Muscle of leg (tissue), 11 donors: Measurements from ENCODE around the gene HINT2. TPM values are rescaled to one million over a fixed set of nuclear protein-coding genes. Genes with fewer than 3 reads are reported as not detected.
A peak's percentile ranks its signal among the peaks of the same experiment; 100 is the strongest.

Source experiments
- DNase-seq: peaks from one replicate; pipeline ENCODE4 v3.0.0; 2013
- H3K27ac ChIP-seq: one replicate; pipeline ENCODE4 v1.5.1; 2013; ENCODE audit warnings: mild to moderate bottlenecking, low read length, control low read depth
- H3K27me3 ChIP-seq: one replicate; pipeline ENCODE4 v1.6.1; 2013; ENCODE audit warnings: low read length; ENCODE audit not compliant: control insufficient read depth, insufficient read depth
- H3K36me3 ChIP-seq: one replicate; pipeline ENCODE4 v1.6.1; 2013; ENCODE audit warnings: low read length; ENCODE audit not compliant: control insufficient read depth, insufficient read depth
- H3K4me1 ChIP-seq: one replicate; pipeline ENCODE4 v1.6.1; 2013; ENCODE audit warnings: low read length; ENCODE audit not compliant: control insufficient read depth, insufficient read depth
- H3K4me3 ChIP-seq: one replicate; pipeline ENCODE4 v1.5.1; 2013; ENCODE audit warnings: low read length, control low read depth
- H3K9me3 ChIP-seq: replicated peaks from 2 replicates; pipeline ENCODE4 v1.6.1; 2013; ENCODE audit warnings: low read depth, low read length; ENCODE audit not compliant: control insufficient read depth
- WGBS: methylation state at CpG from one replicate; pipeline ENCODE4 v1.1.5; 2013; ENCODE audit warnings: missing lambda C conversion rate; ENCODE audit not compliant: insufficient coverage; 5-methylcytosine and 5-hydroxymethylcytosine counted together
- polyA plus RNA-seq, 8 donors: library from polyadenylated mRNA; unstranded; fragments of 120-200 nt; gene quantifications; one replicate each; pipeline versions ENCODE4 v1.2.1 to v1.2.3, GENCODE V29; 2013; ENCODE audit warnings: inconsistent platforms in 1 of 8, low replicate concordance in 1 of 8; ENCODE audit not compliant: insufficient read length in 8 of 8, insufficient read depth in 1 of 8
- total RNA-seq: library from RNA; stranded (reverse); fragments of 120-200 nt; gene quantifications from one replicate; pipeline ENCODE4 v1.2.4, GENCODE V29; 2013

Gene HINT2
- total and polyA plus RNA-seq, 9 donors: 24.5 to 35.6 (median 30.3) TPM

DNA sequence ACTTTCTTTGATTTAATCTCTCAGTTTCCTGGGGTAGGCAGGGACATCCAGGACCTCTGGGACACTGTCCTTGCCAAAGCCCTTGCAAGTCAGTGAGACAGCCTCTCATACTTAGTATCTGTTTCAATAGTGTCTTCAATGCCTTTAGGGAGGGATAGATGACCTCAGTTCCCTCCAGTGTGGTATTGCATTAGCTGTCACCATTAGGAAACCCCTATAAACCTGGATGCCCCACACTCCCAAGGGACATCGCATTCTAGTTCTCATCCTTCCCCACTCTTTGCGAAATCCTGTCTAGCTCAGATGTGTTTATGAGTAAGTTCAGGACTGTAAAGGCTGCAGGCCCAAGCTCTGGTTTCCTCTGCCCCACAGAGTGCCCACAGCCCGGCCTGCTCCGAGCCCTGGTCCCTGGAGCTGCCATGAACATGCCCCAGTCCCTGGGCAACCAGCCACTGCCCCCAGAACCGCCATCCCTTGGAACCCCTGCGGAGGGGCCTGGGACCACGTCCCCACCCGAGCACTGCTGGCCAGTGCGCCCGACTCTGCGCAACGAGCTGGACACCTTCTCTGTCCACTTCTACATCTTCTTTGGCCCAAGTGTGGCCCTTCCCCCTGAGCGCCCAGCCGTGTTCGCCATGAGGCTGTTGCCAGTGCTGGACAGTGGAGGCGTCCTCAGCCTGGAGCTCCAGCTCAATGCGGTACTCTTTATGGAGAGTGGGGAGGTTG is 27.3 kb upstream of the HINT2 start:
- H3K27me3 ChIP-seq: peaks cover 39% of the 10 kb centered on the region
- peaks cover 29% of the 10 kb centered on the region for H3K4me1 ChIP-seq
- H3K27ac ChIP-seq: no peak overlapping the region
- 96% methylated on average over 12 of the region's 17 CpGs for WGBS
- DNase-seq: no peak
- H3K36me3 ChIP-seq: peaks cover 22% of the 10 kb centered on the region
- H3K9me3 ChIP-seq: no peaks in the 10 kb centered on the region
- no peak overlapping the region for H3K4me3 ChIP-seq

DNA sequence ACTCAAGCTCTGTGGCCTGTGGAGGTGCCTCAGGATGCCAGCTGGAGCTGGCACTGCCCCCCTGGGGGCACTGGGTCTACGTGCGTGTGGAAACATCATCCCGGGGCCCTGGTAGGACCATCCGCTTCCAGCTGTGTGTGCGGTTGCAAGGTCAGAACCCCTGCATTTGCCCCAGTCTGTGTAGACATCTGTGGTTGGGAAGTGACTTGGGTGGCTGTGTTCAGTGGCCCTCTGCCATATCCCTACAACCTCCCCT is 26.7 kb upstream of the HINT2 start:
- H3K4me3 ChIP-seq: no peak overlapping the region
- peaks cover 23% of the 10 kb centered on the region for H3K4me1 ChIP-seq
- H3K36me3 ChIP-seq: peaks cover 16% of the 10 kb centered on the region
- no peaks in the 10 kb centered on the region for H3K9me3 ChIP-seq
- 50% methylated on average over 2 of the region's 5 CpGs for WGBS
- no peak overlapping the region for H3K27ac ChIP-seq
- no peak for DNase-seq
- peaks cover 35% of the 10 kb centered on the region for H3K27me3 ChIP-seq

DNA sequence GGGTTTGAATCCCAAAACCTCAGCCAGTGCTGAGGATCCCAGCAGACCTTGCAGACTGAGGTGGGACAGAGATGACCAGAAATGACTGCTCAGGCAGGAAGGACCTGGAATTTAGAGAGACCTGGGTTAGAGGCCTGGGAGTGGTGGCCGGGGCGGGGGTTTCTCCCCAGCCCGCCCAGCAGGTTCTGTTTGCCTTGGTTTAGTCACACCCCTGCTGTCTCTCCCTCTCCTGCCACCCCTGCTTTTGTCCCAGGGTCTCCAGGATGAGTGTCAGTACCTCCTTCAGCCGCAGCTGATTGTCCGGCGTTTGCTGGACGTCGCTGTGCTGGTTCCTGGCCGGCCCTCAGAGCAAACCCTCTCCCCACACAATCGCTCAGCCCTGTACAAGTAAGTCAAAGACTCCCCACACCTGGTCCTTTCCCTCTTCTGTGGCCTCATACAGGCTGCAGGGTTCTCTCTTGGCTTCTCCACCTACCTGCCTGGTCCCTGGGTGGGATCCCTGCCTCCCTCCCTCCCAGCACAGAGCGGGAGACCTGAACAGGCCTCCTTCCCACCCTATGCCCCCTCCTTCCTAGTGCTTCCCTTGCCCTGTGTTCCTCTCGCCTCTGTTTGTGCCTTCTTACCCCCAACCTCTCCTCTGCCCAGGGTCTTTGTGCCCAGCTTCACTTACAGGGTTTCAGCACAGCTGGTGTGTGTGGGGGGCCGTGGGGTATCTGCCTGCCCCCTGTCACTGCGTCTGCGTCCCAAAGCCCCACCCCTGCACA is 26.2 kb upstream of the HINT2 start:
- DNase-seq: no peak
- H3K9me3 ChIP-seq: no peaks in the 10 kb centered on the region
- peaks cover 22% of the 10 kb centered on the region for H3K4me1 ChIP-seq
- H3K36me3 ChIP-seq: peaks cover 19% of the 10 kb centered on the region
- no peak overlapping the region for H3K4me3 ChIP-seq
- H3K27me3 ChIP-seq: peaks cover 34% of the 10 kb centered on the region
- 89% methylated on average over 13 of the region's 15 CpGs for WGBS
- H3K27ac ChIP-seq: no peak overlapping the region

DNA sequence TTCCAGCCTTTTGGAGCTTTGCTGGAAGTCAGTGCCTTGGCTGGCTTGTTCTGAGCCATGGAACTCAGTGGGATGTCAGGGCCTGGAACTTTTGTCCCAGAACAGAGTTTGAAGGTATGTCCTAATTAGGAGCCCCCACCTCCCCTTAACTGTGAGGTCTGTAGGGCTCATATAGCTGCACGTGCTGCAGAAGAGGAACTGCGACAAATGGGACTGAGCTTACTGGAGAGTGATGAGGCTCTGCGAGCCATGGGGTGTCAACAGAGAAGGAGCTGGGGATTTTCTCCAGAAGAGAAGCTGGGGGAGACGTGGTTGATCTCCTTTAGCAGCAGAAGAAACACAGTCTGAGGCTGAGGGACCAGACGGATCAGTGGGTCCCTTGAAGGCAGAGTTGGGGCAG is 25.1 kb upstream of the HINT2 start:
- Histone ChIP-seq H3K4me1 (peaks cover 12% of the 10 kb centered on the region), H3K36me3 (peaks cover 27% of the 10 kb centered on the region), H3K9me3 (no peaks in the 10 kb centered on the region), H3K27ac (no peak overlapping the region), H3K4me3 (no peak overlapping the region), H3K27me3 (peaks cover 36% of the 10 kb centered on the region)
- 79% methylated on average over 5 of the region's 5 CpGs for WGBS
- no peak for DNase-seq

DNA sequence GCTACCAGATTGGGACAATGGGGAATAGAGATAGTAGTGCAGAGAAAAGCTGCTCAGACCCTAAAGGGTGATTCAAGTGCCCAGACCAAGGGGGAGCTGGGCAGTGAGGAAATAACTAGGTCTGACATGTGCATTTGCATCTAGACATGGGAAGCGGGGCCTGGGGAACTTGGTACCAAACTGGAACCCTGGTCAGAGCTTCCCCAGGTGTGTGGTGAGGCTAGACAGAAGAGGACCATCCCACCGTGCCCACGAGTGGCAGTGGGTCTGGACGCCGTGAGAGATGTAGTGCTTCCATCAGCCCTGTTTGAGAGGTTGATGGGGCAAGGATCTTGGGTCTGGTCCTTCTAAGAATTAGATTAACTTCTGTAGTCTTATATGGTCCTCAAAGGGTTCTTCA is 21.8 kb upstream of the HINT2 start:
- no peak overlapping the region for H3K27ac ChIP-seq
- 100% methylated on average over 1 of the region's 5 CpGs for WGBS

DNA sequence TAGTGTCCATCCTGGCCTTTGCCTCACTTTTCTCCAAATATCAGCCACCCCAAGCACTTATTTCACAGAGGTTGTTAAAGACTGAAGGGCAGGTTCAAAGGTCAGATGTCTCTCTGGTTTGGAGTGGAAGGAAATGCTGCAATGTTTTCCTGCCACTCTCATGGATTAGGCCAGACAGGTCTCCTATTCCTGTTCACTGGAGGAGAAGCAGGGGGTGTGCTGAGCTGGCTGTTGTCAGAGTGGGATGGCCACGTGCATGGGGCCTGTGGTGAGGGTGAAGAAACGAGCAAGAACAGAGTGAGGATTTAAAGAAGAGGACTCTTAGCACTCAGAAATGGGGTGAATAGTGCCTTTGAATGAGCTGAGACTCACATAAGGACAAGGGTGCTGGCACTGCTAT is 20.9 kb upstream of the HINT2 start:
- peaks cover 24% of the 10 kb centered on the region for H3K4me1 ChIP-seq

More for the DNA sequence above, 21.8 kb upstream of the HINT2 start:
- H3K27me3 ChIP-seq: peaks cover 41% of the 10 kb centered on the region
- H3K9me3 ChIP-seq: no peaks in the 10 kb centered on the region
- H3K4me1 ChIP-seq: peaks cover 22% of the 10 kb centered on the region
- peaks cover 17% of the 10 kb centered on the region for H3K36me3 ChIP-seq
- no peak for DNase-seq
- no peak overlapping the region for H3K4me3 ChIP-seq

DNA sequence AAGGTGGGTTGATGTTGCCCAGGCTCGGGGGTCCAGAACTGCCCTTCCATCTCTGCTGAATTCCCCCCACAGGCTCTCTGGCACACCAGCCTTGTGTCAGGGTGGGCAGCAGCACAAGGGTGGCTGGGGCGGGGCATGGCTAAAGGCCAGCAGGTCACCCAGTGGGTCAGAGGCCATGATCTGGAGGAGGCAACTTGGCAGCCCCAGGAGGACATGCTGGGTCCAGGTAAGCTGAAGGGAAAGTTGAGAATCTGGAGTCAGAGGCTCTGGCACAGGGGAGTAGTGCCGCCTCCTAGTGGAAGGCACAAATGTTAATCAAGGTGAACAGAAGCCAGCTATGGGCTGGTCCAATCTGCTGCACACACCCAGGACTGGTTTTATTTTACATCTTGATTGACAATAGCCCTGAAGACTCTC is 20.4 kb upstream of the HINT2 start:
- Histone ChIP-seq H3K27me3 (peaks cover 30% of the 10 kb centered on the region), H3K4me3 (no peak overlapping the region), H3K9me3 (no peaks in the 10 kb centered on the region), H3K27ac (no peak overlapping the region), H3K36me3 (peaks cover 17% of the 10 kb centered on the region), H3K4me1 (peaks cover 29% of the 10 kb centered on the region)
- no peak for DNase-seq
- 100% methylated on average over 3 of the region's 3 CpGs for WGBS

More for the DNA sequence above, 20.9 kb upstream of the HINT2 start:
- no peak overlapping the region for H3K4me3 ChIP-seq
- H3K36me3 ChIP-seq: peaks cover 17% of the 10 kb centered on the region
- peaks cover 35% of the 10 kb centered on the region for H3K27me3 ChIP-seq
- no peaks in the 10 kb centered on the region for H3K9me3 ChIP-seq
- 78% methylated on average over 2 of the region's 2 CpGs for WGBS
- DNase-seq: no peak
- no peak overlapping the region for H3K27ac ChIP-seq

DNA sequence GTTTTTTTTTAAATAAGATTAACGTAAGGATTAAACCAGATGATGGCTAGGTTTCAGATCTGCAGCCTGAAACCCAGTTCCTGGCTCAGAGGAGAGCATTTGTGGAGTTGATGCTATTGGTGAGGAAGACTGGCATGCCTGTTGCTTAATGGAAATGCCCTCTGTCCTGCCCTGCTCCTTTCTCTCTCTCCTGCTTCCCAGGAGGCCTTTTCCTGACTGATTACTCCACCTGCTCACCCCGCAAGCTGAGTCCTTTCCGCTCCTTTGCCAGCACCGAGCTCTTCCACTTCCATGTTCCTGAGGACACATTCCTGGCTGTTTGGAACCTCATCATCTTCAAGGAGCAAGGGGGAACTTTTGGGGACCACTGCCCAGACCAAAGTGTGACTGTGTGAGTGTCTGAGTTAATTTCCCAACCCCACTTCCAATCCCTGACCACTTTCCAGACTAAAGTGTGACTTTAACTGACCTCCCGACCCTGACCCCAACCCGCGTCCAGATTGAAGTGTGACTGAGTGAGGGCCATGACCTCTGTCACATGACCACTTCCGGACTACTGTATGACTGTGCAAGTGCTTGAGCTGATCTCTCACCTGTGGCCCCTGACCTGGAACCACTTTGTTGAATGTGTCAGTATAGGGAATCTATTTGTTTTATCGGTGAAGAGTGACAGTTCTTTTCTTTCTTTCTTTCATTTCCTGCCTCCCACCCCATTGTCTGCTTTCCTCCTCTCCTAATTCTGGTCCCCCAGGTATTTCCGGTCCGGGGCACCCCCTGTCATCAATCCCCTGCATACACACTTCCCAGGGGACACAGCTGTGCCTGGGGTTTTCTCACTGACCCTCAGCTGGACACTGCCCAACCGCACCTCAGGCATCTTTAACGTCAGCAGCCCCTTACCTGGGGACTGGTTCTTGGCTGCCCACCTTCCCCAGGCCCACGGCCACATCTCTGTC is 19.7 kb upstream of the HINT2 start:
- H3K27me3 ChIP-seq: peaks cover 24% of the 10 kb centered on the region
- 72% methylated on average over 5 of the region's 14 CpGs for WGBS
- peaks cover 17% of the 10 kb centered on the region for H3K36me3 ChIP-seq
- no peaks in the 10 kb centered on the region for H3K9me3 ChIP-seq
- H3K4me3 ChIP-seq: no peak overlapping the region
- no peak for DNase-seq
- peak overlapping the region; percentile 6 for H3K27ac ChIP-seq
- peaks cover 34% of the 10 kb centered on the region for H3K4me1 ChIP-seq

DNA sequence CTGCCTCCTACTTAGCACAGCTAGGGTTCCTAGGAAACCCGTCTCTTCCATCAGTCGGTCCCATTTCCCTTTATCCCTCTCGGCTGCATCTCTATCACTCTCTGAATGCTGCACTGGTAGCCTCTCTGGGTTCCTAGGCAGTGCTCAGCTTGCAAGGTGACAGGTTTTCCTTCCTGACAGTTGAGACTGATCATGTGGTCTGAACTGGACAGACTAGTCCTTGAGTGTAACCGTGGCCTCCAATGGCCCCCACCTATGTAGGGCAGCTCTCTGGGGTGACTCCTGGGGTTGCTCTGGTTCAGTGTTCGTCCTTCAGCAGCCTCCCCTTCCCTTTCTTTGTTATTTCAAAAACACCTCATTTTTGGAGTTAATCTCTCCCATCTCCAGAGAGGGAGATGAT is 18.0 kb upstream of the HINT2 start:
- no peak overlapping the region for H3K27ac ChIP-seq
- peaks cover 39% of the 10 kb centered on the region for H3K4me1 ChIP-seq

DNA sequence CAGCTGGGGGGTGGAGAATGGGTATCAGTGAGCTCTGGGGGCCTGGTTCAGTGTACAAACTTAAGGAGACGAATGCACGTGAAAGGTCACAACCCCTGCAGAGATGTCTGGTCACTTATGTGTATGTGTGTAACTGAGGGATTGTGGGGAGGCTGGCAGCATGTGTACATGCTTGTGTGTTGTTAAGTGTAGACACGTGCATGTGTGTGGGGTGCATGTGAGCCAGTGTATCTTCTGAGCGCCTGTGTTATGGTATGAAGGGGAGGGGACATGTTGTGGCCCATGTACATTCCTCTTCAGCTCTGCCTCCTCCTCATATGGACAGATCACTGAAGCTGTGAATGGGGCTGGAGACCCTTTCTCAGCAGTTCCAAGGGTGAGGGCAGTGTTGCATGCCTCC is 16.2 kb upstream of the HINT2 start:
- H3K27me3 ChIP-seq: peaks cover 18% of the 10 kb centered on the region
- WGBS: 77% methylated on average over 4 of the region's 4 CpGs
- no peaks in the 10 kb centered on the region for H3K9me3 ChIP-seq
- no peak overlapping the region for H3K27ac ChIP-seq
- H3K4me3 ChIP-seq: no peak overlapping the region
- peaks cover 10% of the 10 kb centered on the region for H3K36me3 ChIP-seq
- no peak for DNase-seq
- H3K4me1 ChIP-seq: peaks cover 39% of the 10 kb centered on the region

More for the DNA sequence above, 18.0 kb upstream of the HINT2 start:
- Histone ChIP-seq H3K9me3 (no peaks in the 10 kb centered on the region), H3K27me3 (peaks cover 21% of the 10 kb centered on the region), H3K36me3 (peaks cover 16% of the 10 kb centered on the region), H3K4me3 (no peak overlapping the region)
- no peak for DNase-seq
- 58% methylated on average over 4 of the region's 5 CpGs for WGBS
